NCI-H187 (cell line): ENCODE results near the gene SOSTDC1.
"Not testable (repeated sequence)": the region's sequence is repeated elsewhere in the genome, so short reads cannot be mapped to it uniquely, and the experiment has no call there.

Experiments
- DNase-seq, 2 experiments: peaks; one replicate each; lab custom pipeline; 2025; lab: John Stamatoyannopoulos, UW

SOSTDC1 gene

DNA sequence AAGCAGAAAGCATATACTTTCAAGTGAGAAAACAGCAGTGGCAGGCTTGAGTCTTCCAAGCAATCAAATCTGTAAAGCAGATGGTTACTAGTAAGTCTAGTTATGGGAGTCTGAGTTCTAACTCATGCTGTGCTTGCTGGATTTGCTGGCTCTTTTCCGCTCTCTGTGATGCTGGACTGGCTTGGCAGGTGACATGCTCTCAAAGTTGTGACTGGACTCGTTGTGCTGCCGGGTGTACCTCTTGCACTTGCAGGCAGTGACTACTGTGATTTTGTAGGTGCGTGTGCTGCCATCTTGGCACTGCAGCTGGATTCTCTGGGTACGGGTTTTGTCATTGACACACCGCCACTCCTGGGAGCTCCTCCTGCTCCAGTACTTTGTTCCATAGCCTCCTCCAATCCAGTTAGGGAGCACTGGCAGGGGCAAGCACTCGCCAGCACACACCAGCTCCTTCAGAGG is 3.1 kb downstream of the SOSTDC1 start:
- no peak for DNase-seq

DNA sequence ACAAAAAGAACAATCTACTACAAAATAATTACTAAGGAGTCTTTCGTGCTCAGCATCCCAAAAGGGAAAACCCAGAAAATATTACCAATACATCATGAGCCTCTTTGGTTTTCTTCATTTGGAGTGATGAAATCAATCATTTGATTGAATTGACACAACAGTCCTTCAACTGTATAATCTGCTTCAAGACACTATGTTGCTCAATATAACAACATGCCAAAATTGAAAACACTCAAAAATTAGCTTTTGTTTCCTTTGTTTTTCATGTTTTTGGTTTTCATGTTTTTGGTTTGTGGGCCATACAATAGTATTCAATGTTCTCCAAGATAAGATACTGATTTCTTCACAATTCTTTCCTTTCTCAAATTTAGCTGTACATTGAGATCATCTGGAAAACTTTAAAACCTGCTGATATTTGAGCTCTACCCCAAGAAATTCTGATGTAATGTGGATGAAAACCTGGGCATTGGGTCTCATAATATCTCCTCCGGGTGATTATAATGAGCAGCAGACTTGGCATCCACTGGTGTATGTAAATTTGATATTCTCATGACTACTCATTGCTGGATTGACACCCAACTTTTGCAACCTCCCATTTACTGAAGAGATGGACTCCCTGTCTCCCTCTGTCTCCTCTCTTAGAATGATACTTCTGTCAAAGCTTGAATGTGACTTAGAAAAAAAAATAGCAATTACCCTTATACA is 4.6 kb downstream of the SOSTDC1 start:
- no peak for DNase-seq

DNA sequence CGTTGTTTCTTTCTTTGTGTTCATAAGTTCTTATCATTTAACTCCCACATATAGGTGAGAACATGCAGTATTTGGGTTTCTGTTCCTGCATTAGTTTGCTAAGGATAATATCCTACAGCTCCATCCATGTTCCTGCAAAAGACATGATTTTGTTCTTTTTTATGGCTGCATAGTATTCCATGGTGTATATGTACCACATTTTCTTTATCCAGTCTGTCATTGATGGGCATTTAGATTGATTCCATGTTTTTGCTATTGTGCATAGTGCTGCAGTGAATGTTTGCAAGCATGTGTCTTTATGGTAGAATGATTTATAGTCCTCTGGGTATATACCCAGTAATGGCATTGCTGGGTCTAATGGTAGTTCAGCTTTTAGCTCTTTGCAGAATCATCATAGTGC is 9.2 kb downstream of the SOSTDC1 start:
- DNase-seq = not testable (repeated sequence)

DNA sequence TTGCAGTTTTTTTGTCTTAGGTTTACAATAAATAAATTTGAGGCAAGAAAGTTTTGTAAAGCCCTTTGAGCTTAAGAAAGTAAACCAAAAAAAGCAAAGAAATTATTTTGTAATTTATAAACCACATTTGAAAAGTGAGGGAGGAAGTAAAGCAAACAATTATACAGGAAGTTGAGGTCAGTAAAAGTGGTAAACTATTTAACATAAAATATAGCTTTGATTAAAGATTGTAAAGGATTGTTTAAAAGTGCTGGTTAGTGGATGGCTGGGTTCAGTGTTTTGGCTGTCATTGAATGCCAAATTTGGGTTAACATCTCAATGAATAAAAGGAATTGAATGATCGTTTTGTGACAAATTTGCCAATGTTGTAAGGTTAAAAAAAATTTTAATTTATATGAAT is 9.9 kb downstream of the SOSTDC1 start:
- DNase-seq = no peak

DNA sequence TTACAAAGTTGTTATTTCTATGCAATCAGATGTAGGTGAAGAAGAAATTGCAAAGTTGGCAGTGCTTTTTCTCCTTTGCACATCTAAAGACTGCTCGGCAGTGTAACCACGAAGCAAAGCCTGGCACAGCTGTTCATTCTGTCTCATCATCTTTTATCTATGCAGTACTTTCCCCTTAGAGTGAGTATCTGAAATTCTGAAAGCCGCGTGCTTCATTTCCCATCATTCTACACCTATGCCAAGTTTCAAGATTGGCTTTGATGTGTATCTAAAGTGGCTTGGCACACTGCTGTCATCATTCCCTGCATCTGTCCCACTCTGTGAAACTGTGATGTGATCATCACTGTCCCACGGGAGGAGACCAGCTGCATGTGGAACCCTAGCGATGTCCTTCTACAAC is 15.2 kb downstream of the SOSTDC1 start:
- no peak for DNase-seq

DNA sequence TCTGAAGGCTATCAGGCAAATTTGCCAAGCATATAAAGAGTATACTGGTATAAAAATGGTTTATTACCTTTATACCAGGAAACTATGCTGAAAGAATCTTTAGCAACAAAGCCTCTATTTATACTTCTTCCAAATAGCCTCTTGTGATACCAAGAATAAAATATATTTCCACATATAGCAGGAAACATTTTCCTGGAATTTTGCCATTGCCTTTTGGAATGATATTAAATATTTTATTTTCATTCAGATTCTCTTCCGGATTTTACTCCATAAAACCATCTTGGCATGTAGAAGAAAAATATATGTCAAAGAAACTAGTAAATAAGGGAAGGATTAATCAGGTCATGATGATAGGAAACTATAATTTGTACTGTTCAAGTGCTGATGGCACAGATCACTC is 17.7 kb downstream of the SOSTDC1 start:
- no peak for DNase-seq

DNA sequence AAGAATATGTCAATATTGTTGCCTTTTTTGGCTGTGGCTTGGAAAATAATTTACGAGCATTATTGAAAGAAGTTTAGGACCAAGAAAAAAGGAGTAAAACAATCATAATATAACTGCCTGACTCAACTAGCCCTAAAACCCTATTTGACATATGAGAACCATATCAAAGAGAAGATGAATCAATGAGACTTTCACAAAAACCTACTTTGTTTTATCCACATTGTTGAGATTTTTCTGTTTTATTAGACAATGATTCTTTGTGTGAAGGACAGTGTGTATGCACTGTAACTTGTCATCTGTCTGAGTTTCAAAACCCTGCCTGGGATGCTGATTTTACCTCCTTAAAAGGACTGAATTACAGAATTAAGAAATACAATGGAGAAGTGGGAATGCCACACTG is 19.0 kb downstream of the SOSTDC1 start:
- no peak for DNase-seq

DNA sequence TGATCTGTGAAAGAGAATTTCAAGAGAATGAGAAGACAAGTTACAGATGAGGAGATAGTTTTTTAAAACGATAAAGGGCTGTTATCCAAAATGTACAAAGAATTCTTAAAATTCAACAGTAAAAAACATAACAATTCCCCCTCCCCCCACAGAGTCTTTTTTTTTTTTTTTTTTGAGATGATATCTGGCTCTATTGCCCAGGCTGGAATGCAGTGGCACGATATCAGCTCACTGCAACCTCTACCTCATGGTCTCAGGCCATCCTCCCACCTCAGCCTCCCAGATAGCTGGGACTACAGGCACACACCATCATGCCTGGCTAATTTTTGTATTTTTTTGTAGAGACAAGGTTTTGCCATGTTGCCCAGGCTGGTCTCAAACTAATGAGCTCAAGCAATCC is 21.7 kb downstream of the SOSTDC1 start:
- DNase-seq = not testable (repeated sequence)

DNA sequence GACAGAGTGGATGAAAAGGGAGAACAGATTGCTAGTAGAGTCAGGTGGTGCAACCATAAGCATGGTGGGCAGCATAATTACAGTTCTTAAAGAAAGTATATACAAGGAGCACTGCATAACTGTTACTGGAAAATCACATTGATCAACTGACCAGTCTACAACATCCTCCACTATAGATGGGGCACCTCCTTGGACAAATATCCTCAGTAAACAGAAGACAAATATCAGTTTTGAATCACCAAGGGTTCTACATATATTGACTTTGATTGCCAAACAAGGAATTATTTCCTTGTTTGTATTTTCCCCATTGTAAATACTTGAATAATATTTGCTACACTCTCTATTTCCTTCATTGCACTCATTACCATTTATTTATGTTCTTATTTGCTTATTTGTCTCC is 26.6 kb downstream of the SOSTDC1 start:
- no peak for DNase-seq

DNA sequence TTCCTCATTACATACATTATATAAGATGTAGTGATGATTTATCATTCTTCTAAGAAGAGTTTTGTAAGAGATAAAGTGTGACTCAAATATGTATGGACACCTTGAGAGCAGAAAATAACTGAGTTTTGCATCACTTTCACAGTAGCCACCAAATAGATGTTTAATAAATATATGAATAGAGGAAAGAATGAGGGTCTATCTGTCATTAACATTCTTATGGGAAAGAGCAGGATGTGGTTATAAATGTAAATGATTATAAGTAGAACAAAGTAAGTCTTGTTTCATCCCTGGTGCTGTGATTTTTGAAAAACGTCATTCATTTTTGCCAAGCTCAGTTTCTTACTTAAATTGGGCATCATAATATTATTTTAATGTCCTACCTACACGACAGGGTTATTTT is 29.2 kb downstream of the SOSTDC1 start:
- no peak for DNase-seq

DNA sequence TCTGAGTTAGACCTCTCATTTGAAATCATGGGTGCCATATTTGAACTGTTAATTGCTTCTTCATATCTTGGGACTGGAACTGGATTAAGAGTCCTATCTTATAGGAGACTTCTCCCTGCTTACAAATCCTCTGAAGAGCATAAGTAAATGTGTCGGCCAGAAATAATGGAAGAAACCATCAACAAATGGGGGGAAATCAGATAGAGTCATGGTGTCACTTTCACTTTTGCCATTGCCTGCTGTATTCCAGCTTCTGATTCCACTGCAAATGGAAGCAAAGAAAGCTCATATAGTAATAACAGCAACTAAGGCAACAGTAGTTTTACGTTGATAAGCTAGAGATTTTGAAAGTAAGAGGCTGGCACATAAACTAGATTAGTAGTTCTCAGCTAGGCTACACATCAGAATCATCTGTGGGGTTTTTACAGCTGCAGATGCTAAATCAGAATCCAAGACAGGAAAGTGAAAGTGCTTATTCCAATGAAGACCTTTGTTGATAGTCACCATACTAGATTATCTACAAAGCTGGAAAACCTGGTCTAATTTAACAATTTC is 31.9 kb downstream of the SOSTDC1 start:
- no peak for DNase-seq

DNA sequence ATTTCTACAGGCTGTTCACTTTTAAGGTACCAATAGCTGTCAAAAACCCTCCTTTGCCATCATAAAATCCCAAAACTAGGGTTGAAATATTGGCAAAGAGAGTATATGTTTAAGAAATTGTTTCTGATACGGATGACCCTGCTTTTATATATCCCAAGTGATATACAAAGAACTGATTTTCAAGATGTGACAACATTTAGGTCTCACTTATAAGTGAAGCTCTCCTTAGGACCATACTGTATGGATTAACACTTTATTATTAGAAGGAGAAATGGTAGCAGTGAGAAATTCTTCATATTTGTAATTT is 33.2 kb downstream of the SOSTDC1 start:
- no peak for DNase-seq

DNA sequence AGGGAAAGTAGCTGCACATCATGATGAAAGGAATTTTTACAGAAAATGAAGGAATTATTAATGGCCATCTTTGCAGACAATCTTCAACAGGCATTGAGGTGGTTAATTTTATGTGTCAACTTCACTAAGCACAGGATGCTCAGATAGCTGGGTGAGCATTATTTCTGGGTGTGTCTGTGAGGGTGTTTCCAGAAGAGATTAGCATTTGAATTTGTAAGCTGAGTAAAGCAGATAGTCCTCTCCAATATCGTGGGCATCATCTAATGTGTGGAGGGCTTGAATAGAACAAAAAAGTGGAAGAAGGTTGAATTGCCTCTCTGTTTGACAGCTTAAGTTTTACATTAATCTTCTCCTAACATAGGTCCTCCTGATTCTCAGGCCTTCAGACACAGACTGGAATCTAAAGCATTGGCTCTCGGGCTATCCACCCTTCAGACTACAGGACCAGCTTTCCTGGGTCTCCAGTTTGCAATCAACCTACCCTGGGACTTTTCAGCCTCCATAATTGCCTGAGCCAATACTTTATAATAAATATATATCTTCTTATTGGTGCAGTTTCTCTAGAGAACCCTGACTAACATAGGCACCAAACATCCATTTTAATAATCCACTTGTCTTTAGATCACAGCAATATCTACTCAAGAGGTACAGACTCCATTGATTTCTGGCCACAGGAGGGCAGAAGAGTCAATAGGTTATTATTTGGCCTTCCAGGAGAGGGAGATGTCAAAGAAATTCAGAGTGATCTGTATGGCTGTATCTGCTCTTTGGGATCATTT is 33.7 kb downstream of the SOSTDC1 start:
- no peak for DNase-seq

DNA sequence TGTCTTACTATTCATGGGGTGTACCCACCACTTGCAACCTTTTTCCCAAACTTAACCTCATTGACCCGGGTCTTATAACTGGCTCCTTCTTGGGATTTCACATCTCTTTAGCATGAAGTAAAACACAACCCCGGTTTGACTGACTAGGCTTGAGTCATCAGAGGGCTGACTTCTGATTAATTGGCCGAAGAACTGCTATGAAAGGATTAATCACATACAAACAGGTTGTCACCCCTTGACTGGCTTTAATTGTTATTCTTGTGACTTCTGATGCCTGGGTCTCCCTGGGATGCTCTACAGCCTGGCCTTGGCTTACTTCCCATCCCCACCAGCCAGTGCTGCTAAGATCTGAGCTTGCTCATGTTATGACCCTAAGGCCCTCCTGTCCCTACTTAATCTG is 35.4 kb downstream of the SOSTDC1 start:
- DNase-seq = no peak

DNA sequence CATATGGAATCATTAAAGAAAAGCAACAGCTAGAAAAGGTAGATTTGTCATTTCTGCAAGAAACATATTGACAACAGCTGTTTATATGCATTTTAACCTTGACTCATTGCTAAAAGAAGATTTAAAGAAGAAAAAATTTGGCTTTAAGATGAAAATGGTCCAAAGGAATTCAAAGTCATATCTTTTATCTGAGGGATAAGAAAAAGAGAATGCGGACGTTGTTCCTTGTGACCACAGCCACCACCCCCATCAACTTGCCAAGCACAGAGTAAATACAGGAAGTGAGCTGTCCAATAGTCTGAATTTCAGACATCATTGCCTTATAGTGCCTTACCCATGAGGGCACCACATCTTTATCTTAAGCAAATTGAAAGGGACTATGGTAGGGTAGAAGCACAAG is 36.9 kb downstream of the SOSTDC1 start:
- no peak for DNase-seq

DNA sequence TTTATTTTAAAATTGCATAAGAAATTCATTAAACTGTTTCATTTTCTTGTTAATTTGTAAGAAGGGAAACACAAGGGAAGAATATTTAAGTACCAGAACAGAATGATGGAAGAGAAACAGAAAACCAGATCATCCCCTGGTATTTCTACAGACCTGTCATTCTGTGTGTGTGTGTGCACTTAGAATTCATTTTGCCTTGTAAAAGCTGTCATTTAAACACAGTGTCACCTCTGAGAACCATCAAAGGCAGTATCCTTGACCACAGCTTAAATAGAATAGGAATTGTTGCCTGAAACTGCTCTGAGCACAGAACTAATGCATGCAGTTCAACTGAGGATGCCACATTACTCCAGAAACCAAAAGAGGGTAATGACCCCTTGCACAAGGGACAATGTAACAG is 37.4 kb downstream of the SOSTDC1 start:
- DNase-seq = no peak

DNA sequence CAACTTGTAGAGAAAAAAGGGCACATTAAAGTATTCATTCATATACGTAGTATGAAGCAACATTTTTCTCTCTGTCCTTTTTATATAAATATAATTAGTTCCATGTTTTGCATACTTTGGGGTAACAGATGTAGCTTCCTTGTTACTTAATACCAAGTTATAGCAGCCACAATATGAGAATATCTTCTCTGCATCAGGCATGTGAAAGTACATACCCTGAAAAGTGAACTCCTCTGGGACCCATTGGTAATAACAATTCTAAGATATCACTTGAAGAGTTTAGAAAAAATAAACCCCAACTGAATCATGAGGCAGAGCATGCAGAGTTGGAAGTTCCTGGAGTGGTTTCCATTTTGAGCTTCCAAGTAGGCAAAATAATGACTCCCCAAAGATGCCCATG is 41.8 kb downstream of the SOSTDC1 start:
- DNase-seq = no peak

DNA sequence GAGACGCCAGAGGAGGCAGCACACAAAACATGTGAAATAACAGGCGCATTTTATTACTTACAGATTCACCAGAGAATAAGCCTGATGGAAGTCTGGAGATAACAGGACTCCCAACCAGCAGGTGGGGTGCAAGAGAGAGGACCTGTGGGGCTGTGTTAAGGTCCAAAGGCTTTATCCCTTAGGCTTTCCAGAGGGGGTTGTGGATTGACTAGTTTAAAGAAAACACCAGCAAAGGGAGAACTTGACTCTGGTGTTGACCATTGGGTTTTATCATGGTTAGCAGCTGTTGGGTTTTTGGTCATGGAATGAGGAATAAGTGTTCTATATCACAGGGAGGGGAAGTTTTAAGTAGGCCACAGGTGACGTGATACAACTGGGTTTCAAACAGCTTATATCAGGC is 42.6 kb downstream of the SOSTDC1 start:
- DNase-seq = no peak

DNA sequence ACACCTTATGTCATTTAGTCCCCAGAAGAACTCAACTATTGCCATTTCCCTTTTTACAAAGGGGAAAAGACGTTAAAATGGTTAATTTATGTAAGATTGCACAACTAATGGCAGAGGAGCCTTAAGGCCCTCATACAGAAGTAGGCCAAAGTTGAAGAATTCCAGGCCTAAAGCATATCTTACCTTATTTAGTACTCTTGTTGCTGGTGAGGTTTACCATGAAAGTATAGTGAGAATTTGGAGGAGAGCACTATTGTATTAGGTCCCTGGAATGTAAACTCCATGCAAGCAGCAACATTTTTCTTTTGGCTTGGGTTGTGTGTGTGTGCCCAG is 43.5 kb downstream of the SOSTDC1 start:
- DNase-seq = no peak

DNA sequence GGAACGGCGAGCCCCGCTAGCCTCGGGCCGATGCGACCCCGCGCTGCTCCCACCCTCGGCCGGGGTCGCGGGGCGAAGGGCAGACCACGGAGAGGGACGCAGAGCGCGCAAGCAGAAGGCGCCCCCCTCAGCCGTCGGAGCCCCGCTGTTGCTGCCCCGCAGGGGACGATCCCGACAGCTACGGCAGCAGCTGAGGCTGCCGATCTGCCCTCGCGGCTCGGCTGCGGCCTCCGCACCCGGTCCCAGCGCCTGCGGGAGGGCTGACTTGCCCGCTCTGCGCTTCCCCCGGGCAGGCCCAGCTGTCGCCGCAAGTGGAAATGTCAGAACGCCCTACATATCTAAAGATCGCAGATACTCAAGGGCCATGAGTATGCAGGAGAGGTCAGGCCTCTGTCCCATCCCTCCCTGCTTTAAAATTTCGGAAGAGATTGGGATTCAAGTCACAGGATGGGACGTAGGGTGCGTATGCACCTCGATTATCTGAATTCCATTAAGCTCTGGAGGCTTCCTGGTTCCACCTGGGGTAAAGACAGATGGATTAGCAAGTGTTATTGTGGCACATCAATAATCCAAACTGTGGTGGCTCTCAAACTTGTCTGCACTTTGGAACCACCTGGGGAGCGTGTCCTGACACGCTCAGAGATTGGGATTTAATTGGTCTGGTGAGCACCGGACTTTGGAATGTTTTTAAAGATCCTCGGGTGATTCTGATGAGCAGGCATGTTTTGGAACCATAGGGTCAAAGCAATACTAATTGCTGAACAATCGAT is 44.0 kb downstream of the SOSTDC1 start, which contains the start of gene CRPPA:
TSS of gene CRPPA (minus strand) at position 206 of the 770 bp plus-strand sequence. CDS start 216 bp downstream, outside the sequence.
- DNase-seq = no peak

DNA sequence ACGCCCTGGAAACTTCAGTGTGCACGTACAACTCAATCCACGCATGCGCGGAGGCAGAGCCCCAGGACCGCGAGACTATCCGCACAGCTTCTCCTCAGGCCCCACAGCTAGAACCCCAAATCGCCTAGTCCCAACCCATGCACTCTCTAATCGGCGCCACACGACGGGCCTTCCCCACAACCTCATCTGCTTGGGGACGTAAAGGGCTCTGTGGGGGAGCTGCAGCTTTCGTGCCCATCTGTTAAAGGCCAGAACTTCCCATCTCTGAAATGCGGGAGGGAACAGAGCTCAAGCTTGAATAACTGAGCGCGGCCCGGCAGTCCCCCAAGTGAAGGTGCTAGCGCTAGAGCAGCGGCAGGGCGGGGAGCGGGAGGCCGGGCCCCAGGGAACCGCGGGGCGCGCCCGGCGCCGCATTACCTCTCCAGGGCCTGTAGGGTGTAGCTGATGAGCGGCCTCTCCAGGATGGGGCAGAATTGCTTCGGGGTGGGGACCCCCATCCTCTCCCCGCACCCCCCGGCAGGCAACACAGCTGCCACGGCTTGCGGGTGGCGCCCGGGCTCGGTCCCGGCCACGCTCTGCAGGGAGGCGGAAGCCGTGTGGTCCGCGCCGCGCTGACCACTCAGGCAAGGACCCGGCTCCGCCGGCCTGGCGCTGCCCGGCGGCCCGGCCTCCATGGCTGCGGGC is 44.7 kb downstream of the SOSTDC1 start:
- peak; percentile 49 to 65 for DNase-seq

DNA sequence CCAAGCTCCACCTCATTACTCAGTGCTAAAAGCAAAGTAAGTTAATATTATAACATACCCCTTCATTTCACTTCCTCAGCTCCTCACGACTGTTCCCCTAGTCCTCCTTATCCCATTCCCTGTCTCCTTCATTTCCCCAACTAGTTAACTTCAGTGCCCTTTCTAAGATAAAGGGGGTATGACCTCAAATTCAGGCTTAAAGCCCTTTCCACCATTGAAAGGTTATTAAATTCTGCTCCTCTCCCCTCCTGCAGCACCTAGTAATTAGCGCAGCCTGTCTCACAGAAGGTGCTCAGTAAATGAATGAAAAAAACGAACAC is 45.2 kb downstream of the SOSTDC1 start:
- DNase-seq = no peak
